GM13977 (cell line): ENCODE measurements around the gene AREG.

ENCODE experiments used
- DNase-seq: peaks from one replicate; pipeline ENCODE4 v3.0.0; 2012; ENCODE audit warnings: low spot score
- in situ Hi-C: fragments of 300-500 bp; cut with MboI; formaldehyde crosslinking; loops from one replicate; pipeline ENCODE4 v1.12.0; 2022; ENCODE audit warnings: low sequenced_read_pairs, low pct_unique_long_range_greater_than_20kb, mixed read lengths, inconsistent platforms; ENCODE audit not compliant: unreplicated experiment
- TF ChIP-seq, protein P1 (sequence below): IDR thresholded peaks from 2 replicates; pipeline ENCODE4 v1.5.1; 2012; ENCODE audit warnings: mild to moderate bottlenecking, control low read depth; ENCODE audit not compliant: insufficient read depth; ENCODE audit errors: extremely low read depth, missing control alignments

AREG gene

DNA sequence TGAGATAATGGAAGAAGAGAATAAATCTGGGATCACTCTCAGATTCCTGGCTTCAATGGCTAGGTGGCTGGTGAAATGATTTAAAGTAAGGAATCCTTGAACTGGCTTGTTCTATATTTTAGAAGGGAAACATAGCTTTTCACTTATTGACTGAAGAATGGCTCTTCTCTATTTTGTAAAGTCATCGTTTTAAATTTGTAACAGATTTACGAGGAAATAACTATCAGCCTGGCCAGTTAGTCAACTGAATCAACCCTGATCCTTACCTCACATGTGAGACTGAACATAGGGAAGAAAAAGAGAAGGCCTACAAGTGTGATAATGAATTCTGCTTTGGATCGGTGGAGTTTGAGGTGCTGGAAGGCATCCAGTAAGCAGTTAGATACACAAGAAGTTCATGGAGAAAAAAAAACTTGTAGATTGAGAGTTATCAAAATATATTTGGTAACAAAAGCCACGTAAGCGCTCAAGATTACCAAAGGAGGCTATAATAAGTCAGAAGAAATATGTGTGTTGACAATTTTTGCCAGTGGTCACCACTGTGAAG, 12.0 kb downstream of the AREG start:
- no peak for DNase-seq
- in situ Hi-C loops, result no loop called here
- TF ChIP-seq, protein P1, sequence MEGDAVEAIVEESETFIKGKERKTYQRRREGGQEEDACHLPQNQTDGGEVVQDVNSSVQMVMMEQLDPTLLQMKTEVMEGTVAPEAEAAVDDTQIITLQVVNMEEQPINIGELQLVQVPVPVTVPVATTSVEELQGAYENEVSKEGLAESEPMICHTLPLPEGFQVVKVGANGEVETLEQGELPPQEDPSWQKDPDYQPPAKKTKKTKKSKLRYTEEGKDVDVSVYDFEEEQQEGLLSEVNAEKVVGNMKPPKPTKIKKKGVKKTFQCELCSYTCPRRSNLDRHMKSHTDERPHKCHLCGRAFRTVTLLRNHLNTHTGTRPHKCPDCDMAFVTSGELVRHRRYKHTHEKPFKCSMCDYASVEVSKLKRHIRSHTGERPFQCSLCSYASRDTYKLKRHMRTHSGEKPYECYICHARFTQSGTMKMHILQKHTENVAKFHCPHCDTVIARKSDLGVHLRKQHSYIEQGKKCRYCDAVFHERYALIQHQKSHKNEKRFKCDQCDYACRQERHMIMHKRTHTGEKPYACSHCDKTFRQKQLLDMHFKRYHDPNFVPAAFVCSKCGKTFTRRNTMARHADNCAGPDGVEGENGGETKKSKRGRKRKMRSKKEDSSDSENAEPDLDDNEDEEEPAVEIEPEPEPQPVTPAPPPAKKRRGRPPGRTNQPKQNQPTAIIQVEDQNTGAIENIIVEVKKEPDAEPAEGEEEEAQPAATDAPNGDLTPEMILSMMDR, result no peak

DNA sequence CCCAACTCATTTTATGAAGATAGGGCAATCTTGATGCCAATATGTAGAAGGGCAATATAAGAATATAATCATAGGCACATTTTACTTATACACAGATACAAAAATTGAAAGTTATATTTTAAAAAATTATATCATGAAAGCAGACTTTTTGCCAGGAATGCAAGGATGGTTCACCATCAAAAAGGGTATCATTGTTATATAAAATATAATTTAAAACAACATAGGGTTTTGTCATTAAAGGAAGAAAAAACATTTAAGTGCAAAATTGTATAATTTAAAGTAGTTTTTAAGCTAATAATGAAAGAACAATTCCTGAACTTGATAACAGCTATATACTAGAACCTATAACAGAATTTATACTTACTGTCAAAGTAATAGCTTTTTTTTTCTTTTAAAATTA, 15.9 kb downstream of the AREG start:
- in situ Hi-C loops, result no loop called here
- TF ChIP-seq, protein P1, result no peak
- no peak for DNase-seq

DNA sequence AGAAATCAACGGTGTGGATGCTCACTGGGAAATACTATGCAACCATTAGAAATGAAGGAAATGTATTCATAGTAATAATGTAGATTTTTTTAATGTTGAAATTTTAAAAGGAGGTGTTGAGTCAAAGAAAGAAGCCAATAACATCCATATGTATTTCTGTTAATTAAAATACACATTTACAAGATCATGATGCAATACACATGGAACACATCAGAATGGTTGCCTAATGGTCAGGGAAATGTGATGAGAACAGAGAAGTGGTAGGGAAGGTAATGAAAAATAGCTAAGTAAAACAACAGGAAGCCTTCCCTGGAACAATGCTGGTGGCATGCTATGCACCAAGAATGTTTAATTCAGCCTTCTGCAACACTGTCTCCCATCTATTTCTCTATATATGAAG, 18.2 kb downstream of the AREG start:
- in situ Hi-C loops, result no loop called here
- TF ChIP-seq, protein P1, result no peak
- DNase-seq, result no peak

DNA sequence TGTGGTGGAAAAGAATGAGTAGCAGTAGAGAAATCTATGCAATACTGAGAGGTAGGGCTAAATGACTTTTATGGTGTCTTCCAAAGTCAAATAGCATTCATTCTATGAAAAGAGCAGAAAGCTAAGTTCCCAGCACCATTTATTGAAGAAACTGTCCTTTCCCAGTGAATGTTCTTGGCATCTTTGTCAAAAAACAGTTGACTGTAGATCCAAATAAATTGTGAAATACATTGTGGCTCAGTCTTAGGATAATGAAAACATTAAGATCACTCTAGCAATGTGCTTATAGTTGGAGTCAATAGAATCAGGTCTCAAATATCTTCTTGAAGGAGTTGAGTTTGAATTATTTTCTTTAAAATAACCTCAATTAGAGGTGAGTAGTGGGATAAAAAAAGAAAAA, 19.4 kb downstream of the AREG start:
- in situ Hi-C loops, result no loop called here
- no peak for DNase-seq
- TF ChIP-seq, protein P1, result no peak

GRCh38 chr4:74466242-74466641, 21.3 kb downstream of the AREG start:
- TF ChIP-seq, protein P1, result no peak
- DNase-seq, result no peak
- in situ Hi-C loops, result no loop called here

DNA sequence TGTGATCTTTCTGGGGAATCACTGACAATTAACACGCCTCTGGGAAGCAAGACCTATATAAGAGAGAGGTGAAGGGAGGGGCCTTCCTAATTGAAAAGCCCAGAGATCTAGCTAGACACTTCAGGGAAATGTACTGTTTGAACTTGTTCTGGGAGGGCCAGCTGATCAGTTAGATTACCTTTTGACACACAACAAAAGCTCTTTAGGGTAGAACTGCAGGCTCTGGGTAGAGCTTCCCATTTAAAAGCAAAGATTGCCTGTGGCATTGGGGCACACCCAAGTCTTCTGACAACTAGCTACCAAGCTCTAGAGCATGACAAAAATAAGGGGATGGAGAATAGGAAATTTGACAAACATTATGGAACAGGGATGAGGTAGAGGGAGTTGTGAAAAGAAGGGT, 26.3 kb downstream of the AREG start:
- in situ Hi-C loops, result no loop called here
- no peak for DNase-seq
- TF ChIP-seq, protein P1, result no peak
